GM21423 (cell line): Measurements from ENCODE around the gene MATK.
"Not testable (repeated sequence)": the region's sequence is repeated elsewhere in the genome, so short reads cannot be mapped to it uniquely, and the experiment has no call there.

Experiments used
- ATAC-seq: cut with Tn5 transposase; IDR thresholded peaks from one replicate; pipeline ENCODE4 v1.9.1; 2021; ENCODE audit warnings: mild to moderate bottlenecking, moderate library complexity; ENCODE audit not compliant: unreplicated experiment

Gene MATK

DNA sequence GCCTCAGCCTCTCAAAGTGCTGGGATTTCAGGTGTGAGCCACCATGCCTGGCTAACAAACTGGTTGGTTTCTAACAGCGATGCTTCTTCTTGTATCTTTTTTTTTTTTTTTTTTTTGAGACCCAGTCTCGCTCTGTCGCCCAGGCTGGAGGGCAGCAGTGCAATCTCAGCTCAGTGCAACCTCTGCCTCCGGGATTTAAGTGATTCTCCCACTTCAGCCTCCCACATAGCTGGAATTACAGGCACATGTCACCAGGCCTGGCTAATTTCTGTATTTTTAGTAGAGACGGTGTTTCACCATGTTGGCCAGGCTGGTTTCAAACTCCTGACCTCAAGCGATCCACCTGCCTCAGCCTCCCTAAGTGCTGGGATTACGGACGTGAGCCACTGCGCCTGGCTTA lies 30.0 kb upstream of the MATK start:
- not testable (repeated sequence) for ATAC-seq

DNA sequence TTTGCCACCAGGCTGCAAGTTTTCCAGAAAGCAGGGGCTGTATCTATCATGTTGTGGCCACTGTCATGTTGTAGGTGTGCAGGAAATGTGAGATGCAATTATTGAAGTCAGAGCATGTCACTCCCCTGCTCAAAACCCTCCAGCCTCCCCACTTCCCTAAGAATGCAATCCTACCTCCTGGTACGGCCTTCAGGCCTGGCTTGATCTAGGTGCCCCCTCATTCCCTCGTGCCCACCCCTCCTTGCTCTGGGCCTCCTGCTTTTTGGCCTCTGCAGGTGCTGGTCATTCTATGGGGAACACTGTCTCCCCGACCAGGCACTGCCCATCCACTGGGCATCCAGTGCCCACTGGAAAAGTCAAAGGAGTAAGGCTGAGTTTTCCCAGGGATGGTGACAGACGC lies 28.5 kb upstream of the MATK start:
- ATAC-seq, result no peak

DNA sequence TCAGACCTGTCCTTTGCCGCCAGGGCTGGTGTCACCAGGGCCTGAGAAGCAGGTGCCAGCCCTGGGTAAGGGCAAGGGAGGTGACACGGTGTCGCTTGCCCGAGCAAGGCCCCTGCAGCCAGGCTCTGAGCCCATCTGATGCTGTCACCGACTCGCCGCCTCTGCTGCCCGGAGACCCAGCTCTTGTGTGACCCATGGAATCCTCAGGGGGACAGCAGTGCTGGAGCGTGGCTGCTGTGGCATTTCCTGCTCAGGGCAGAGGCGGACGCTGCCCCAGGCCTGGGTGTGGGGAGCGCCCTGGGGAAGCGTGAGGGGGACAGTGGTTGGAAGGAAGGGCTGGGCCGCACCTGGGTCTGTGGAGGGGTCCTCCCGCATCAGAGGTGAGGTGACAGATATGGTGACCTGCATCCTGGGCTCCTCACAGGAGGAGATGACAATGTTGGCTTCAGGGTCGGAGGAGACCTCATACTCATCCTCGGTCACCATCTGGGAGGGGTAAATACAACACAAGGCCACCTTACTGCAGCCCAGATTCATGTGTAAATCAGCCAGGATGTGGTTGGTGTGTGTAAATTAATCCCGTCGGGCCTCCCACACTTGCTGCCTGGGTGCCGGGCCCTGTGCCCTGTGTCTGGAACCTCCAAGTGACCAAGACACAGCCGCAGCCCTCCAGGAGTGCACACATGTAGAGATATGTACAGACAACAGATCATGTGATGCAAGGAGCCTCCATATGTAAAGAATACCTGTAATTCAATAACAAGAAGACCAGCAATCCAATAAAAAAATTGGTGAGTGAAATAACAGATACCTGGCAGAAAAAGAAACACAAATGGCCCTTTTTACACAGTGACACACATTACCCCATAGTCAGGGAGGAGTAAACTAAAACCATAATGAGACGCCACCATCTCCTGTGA lies 27.6 kb upstream of the MATK start:
- ATAC-seq, result no peak

DNA sequence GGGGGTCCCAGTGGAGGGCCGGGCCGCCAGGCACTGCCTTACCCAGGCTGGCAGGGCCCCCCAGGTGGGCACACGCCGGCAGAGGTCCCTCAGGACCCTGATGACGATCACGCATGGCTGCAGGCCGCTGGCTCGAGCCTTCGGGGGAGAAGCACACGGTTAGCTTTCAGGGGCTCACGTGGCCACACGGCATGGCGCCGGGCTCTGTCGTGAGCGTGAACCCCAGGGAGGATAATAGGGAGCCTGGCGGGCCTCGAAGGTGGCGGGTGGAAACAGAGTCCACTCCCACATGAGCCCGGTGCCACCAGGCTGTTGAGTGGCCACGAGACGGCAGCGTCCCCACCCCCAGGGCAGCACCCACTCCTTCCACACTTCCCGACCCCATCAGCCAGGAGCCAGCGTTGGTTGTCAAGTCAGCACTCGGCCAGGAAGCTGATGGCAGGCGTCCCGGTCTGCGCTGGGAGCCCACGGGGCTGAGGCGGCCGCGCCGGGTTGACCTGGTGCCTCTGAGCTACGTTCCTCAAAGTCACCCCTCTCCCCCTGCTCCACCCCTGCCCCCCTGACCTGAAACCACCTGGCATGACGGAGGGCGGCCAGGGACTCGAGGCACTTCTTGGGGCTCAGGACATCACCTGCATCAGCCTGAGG lies 24.7 kb upstream of the MATK start:
- peak; percentile 23 for ATAC-seq

DNA sequence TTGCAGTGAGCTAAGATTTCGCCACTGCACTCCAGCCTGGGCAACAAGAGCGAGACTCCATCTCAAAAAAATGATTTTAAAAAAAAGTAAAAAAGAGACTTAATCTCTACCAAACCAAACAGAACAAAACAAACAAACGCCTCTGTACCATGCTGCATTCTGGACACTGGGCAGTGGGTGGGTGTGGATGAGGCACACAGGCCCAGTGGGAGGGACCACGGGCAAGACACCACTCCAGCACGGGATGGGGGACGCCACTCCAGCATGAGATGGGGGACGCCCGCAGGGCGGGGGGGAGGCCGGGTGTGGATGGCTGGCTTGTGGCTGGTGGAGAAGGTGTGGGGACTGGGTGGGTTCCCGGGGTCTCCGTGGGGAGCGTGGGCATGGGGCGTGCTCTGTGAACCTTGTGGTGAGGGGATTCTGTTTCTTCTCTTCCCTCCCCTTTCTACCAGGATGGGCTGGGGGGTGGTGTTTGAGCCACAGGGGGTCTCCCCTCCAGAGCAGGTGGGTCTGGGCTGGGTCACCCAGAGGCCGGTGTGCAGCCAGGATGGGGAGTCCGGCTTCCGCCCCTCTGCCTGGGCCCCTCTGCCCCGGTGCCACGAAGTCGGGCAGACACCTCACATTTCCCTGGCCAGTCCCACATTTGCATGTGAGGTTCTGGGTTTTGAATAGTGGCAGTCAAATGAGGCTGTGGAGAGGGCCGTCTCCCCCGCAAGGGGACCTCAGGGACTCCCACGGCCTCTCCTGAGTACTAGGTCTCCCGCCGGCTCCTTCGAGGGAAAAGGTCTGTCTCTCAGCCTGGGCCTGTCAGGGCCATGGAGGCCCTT lies 23.9 kb upstream of the MATK start:
- peak; percentile 45 for ATAC-seq

DNA sequence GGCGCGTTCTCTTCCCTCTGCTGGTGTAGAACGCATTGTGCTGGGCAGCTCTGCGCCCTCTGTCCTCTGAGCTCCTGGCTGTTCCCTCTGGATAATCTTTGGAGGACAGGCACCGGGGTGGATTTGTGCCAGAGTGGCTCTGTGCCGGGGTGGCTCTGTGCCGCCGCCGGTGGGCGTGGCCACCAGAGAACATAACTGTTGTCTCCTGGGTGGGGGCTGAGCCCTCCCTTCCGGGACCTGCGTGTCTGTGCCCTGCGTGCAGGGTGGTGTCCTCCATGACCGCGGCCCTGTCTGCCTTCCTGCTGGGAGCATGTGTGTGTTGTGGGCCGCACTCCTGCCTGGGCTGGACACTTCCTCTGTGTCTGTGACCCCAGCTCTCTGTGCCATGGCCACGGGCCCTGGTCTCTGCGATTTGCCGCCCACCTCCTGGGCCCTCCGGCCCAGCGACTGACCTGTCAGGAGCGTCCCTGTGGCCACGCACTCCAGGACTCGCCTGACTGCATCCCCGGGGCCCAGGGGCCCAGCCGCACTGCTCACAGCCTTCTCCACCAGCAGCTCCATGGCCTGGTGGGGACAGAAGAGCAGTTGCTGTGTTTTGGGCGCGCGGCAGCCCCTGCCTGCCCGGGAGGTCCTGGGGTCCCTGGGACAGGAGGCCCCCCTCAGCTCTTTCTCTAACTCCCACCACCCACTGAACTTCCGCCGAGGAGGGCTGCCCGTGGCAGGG lies 22.4 kb upstream of the MATK start:
- ATAC-seq, result no peak

DNA sequence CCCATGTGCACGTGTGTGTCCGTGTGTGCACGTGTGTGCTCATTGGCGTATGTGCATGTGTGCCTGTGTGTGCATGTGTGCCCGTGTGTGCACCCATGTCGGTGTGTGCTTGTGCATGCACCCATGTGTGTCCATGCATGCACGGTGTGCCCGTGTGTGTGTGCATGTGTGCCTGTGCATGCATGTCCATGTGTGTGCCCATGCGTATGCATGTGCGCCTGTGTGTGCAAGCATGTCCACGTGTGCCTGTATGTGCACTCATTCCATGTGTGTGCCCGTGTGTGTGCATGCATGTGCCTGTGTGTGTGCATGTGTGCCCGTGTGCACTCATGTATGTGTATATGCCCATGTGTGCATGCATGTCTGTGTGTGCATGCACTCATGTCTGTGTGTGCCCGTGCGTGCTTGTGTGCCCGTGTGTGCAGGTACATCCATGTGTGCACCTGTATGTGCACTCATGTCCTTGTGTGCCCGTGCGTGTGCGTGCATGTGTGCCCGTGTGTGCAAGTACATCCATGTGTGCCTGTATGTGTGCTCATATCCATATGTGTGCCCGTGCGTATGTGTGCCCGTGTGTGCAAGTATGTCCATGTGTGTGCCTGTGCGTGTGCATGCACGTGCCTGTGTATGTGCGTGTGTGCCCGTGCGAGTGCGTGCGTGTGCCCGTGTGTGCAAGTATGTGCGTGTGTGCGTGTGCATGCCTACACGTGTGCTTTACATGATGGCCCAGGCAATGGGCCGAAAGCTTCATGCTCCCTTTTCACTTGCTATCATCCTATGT lies 21.6 kb upstream of the MATK start:
- ATAC-seq, result no peak

DNA sequence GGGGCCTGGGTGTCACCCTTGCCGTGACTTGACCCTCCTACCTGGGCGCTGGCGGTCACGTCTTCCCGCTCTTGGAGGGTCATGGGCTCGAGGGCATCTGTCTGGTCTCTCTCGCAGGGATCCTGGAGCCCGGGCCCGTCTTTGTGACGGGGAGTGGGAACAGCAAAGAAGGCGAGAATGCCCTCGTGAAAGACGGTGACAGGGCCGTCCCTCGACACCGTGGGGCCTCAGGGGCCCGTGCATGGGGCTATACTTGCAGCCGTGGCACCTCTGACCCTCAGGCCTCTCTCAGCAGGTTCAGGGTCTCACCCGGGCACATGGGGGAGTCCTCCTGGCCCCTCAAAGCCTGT lies 20.9 kb upstream of the MATK start:
- no peak for ATAC-seq

DNA sequence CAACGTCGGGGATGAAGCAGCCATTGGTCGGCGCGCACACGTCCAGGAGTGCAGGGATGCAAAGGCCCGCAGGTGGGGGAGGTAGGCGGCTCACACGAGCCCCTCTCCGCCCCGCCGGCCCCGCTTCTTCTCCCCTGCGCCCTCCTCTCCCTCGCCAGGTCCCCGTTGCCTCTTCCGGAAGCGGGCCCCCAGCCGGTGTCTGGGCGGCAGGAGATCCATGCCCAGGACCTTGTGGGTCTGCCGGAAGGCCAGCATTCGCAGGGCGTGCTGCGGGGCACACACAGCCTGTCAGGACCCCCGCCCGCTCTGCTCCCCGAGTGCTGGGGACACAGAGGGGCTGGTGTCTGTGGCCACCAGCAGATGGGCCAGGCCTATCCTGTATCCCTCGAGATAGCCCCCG lies 19.7 kb upstream of the MATK start:
- no peak for ATAC-seq

DNA sequence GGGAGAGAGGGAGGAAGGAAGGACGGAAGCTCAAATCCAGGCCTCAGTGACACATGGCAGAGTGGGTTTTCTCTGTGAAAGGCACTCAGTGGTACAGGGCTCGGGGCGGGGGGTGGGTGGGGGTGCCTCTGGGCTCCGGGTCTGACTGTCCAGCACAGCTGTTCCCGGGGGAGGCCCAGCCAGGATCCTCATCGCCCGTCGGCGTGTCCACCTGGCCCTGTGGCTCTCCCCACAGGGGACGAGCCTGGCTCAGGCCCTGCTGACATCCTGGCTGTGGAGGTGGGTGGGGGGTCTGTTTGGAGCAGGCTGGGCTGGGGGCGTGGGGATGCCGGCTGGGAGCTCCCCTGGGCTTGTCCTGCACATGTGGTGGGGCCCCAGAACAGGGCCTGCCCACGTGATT lies 18.2 kb upstream of the MATK start:
- no peak for ATAC-seq

DNA sequence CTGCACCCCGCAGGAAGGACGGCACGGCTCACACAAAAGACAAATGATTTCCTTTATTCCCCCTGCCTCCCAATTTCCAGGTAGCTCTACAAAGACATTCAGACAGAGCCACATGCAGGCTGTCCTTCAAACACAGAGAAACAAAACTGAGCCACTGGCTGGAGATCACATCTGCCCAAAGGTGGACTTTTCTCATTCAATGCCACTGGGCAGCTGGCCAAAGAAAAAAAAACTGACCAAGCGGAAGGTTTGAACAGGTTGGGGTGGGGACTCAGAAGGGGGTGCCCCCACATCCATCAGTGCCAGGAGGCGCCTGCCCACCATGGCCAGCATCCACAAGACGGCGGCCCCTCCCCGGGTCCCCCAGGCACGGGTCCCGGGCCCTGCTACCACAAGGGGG lies 17.8 kb upstream of the MATK start:
- no peak for ATAC-seq

DNA sequence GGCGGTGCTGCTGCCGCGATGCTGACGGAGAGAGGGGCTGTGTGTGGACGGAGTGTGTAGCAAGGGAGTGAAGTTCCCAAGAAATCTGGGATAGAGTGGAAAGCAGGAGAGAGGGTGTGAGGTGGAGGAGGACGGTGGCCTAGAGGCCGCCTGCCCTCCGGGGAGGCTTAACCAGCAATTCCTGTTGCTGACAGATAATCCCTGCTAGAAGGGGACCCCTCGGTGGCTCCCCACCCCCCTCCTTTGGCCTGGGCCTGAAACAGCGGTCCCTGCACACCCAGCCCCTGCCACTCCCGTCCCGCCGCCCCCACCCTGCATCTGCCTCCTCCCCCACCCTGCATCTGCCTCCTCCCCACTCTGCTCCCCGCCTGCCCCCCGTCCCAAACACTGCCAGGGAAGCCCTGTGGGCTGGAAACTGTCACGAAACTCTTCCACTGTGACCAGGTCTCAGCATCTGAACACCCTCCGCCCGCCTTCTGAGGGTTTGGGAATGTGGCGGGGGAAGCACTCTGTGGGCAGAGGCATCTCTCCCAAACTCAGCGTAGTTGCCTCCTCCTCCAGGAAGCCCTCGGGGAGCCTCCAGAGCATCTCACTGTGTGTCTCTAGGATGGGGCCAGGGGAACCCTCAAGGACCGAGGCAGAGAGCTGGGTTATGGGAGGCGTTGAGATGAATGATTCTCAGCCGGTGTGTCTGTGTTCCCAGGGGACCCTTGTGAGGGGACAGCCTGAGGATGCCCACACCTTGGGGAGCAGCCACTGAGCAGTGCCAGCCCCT lies 17.1 kb upstream of the MATK start:
- ATAC-seq, result no peak

DNA sequence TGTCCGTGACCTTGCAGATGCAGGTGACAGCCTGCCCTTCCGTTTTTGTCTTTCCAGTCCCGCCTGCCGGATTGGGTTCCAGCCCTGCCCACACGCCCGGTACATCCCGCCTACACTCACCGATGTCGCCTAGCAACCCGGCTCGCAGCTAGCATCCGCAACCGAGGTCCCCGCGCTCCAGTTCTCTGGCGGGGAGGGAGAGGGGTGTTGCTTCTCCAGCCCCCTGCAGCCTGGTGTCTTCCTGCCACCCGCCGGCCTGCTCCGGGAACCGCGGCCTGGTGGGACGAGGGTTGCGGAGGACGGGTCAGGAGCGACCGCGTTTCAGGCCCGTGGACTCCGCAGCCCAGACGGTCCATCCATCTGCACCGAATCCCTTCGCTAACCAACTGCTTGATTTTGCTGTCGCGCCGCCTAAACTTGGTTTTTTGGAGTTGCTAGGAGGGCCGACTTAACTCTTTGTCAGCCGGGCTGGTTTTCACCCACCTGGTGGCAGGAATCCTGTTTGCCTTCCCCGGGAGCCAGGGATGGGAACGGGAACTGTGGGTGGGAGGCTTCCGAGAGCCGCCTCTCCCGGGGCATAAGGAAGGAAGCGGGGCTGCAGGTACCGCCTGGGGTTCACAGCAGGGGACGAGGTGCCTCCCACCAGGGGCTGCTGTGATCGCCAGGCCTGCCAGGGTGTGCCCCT lies 15.4 kb upstream of the MATK start:
- no peak for ATAC-seq

DNA sequence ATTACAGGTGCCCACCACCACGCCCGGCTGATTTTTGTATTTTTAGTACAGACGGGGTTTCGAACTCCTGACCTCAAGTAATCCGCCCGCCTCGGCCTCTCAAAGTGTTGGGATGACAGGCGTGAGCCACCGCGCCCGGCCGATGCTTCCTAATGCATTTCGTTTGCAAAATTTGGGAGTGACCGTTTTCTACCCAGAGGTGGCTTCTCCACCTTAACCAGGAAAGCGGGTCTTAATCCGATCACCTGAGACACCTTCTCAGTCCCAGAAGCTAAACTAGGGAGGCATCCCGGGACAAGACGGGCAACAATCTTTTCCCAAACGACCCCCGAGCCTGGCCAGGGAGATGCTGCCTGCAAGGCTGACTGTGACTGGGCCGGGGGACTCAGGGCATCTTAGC lies 14.8 kb upstream of the MATK start:
- no peak for ATAC-seq

DNA sequence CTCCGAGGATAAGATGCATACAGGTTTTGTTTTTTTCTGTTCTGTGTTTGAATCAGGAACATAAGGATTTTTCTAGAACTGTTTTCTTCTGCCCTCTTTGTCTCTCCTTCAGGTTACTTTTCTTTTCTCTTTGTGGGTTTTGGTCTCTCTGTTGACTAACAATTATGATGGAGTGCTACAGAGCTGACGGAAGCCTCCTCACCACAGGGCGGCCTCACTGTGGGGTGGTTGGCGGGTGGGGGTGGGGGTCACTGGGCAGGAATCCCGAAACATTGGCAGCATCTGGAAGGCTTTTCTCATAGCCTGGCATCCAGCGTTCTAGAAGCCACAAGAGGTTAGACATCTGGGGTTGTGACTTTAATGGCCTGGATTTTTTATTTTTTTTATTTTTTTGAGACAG lies 12.0 kb upstream of the MATK start:
- no peak for ATAC-seq

DNA sequence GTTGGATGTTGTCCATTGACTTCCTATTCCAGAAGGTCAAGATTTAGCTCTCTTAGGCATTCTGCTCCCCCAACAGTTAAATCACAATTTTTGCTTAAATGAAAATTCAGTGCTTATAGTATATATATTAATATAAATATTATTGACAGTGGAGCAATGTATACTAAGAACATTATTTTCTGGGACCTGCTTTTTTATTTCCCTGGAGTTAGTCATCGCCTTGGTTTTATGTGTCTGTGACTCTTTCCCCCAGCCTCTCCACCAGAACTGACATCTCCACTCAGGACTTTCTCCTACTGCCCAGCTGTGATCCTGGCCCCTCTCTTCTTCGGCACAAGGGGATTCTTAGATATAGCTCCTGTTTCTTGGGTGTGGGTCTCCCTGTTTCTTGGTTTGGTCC lies 10.2 kb upstream of the MATK start:
- no peak for ATAC-seq

DNA sequence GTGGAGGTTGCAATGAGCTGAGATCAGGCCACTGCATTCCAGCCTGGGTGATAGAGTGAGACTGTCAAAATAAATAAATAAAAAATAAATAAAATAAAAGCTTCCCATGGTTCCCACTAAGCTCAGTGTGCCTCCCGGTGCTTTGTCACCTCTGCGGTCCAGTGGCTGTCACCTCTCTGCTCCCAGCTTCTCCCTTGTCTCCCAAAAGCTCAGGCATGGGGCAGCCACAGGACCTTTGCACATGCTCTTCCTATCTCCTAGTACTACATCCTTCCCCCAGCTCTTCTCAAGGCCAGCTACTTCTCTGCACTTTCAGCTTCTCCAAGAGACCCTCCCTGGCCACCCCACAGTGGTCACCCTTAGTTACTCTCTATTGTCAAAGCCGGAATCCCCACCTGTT lies 7.6 kb upstream of the MATK start:
- no peak for ATAC-seq

DNA sequence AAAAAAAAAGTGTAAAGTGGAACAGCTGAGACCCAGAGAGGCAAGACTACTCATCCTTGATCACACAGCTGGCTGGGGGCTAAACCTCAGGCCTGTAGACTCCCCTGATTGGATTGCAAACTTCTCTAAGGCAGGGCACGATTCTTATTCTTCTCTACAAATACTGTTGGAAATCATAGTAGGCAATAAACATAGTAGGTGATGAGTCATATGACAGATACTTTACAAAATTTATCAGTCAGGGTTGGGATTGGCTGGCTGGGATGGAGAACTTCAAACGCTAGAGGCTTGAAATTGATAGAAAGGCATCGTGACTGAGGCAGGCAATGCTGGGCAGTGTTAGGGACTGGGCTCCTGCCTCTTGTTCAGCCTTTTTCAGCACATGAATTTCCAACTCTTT lies 5.9 kb upstream of the MATK start:
- ATAC-seq, result no peak

DNA sequence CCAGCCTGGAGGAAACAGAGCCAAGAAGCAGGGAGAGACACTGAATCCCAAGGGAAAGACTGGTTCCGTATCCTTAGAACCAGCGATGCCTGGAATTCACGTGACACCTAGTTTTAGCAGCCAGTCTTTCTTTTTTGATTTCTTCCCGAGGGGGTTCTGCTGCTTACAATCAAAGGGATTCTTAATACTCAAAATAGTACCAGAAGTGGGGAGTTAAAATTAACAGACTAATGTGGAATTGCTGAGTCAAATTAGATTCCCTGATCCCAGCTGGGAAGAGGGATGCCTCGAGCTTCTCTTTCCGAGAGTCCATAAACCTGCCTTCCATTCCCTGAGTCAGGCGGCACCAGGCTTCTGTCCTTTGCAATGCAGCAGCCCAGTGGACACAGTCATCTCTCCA lies 4.8 kb upstream of the MATK start:
- ATAC-seq, result no peak
